Liver (tissue), 3 donors: ENCODE results near the gene SPATA31E1.
"Not testable (repeated sequence)": the region's sequence is repeated elsewhere in the genome, so short reads cannot be mapped to it uniquely, and the experiment has no call there.

Source experiments
- EGR1 ChIP-seq, 2 donors: IDR thresholded peaks; 2 replicates each; pipeline ENCODE4 v1.6.1; 2016 to 2018; ENCODE audit warnings: antibody characterized with exemption in 2 of 2, low read depth in 2 of 2
- JUND ChIP-seq, 2 donors: IDR thresholded peaks; 2 replicates each; pipeline ENCODE4 v1.6.1; 2016; ENCODE audit warnings: antibody characterized with exemption in 2 of 2
- SP1 ChIP-seq: IDR thresholded peaks from 2 replicates; pipeline ENCODE4 v1.6.1; 2018; ENCODE audit warnings: antibody characterized with exemption, mild to moderate bottlenecking
- TAF1 ChIP-seq: conservative IDR thresholded peaks from 2 replicates; pipeline ENCODE4 v1.6.1; 2016; ENCODE audit warnings: antibody characterized with exemption, mild to moderate bottlenecking
- TF ChIP-seq, protein P1 (sequence below): fragments of 150-350 bp; IDR thresholded peaks from 2 replicates; pipeline ENCODE4 v1.5.1; 2017; ENCODE audit warnings: improper control_type of control experiment, low read depth, low read length; ENCODE audit not compliant: missing input control
- TF ChIP-seq, protein P2 (sequence below): IDR thresholded peaks from 2 replicates; pipeline ENCODE4 v1.6.1; 2016; ENCODE audit warnings: antibody characterized with exemption
- TF ChIP-seq, protein P3 (sequence below): IDR thresholded peaks from 2 replicates; pipeline ENCODE4 v1.6.1; 2016; ENCODE audit warnings: antibody characterized with exemption
- donor health status: healthy.
- donor health status: healthy.

GRCh38 chr9:87929152-87929551 lies 46.5 kb downstream of the SPATA31E1 start:
- TF ChIP-seq EGR1 (IDR thresholded peaks at IDR 0.05; ENCODE audit: low read depth in 2 of 2); TAF1; SP1; JUND (IDR thresholded peaks at IDR 0.05): not testable (repeated sequence)
- TF ChIP-seq, protein P1, sequence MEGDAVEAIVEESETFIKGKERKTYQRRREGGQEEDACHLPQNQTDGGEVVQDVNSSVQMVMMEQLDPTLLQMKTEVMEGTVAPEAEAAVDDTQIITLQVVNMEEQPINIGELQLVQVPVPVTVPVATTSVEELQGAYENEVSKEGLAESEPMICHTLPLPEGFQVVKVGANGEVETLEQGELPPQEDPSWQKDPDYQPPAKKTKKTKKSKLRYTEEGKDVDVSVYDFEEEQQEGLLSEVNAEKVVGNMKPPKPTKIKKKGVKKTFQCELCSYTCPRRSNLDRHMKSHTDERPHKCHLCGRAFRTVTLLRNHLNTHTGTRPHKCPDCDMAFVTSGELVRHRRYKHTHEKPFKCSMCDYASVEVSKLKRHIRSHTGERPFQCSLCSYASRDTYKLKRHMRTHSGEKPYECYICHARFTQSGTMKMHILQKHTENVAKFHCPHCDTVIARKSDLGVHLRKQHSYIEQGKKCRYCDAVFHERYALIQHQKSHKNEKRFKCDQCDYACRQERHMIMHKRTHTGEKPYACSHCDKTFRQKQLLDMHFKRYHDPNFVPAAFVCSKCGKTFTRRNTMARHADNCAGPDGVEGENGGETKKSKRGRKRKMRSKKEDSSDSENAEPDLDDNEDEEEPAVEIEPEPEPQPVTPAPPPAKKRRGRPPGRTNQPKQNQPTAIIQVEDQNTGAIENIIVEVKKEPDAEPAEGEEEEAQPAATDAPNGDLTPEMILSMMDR, result not testable (repeated sequence)
- TF ChIP-seq, protein P2, sequence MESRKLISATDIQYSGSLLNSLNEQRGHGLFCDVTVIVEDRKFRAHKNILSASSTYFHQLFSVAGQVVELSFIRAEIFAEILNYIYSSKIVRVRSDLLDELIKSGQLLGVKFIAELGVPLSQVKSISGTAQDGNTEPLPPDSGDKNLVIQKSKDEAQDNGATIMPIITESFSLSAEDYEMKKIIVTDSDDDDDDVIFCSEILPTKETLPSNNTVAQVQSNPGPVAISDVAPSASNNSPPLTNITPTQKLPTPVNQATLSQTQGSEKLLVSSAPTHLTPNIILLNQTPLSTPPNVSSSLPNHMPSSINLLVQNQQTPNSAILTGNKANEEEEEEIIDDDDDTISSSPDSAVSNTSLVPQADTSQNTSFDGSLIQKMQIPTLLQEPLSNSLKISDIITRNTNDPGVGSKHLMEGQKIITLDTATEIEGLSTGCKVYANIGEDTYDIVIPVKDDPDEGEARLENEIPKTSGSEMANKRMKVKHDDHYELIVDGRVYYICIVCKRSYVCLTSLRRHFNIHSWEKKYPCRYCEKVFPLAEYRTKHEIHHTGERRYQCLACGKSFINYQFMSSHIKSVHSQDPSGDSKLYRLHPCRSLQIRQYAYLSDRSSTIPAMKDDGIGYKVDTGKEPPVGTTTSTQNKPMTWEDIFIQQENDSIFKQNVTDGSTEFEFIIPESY, result not testable (repeated sequence)
- TF ChIP-seq, protein P3, sequence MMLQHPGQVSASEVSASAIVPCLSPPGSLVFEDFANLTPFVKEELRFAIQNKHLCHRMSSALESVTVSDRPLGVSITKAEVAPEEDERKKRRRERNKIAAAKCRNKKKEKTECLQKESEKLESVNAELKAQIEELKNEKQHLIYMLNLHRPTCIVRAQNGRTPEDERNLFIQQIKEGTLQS, result not testable (repeated sequence)
